K562 (cell line): ENCODE data around the gene SPRED2. TPM values are rescaled to one million over a fixed set of nuclear protein-coding genes. Genes with fewer than 3 reads are reported as not detected.

Experiments used
- ARID1B ChIP-seq: fragments of 450-650 bp; IDR thresholded peaks from 2 replicates; pipeline ENCODE4 v1.6.1; 2016; ENCODE audit warnings: antibody characterized with exemption, mild to moderate bottlenecking, inconsistent platforms
- CBFA2T3 ChIP-seq: fragments of 450-650 bp; IDR thresholded peaks from 2 replicates; pipeline ENCODE4 v1.6.1; 2017
- DIDO1 ChIP-seq: fragments of 450-650 bp; IDR thresholded peaks from 2 replicates; pipeline ENCODE4 v1.6.1; 2016; ENCODE audit warnings: low read depth, missing biosample characterization, missing genetic modification characterization
- ELF1 ChIP-seq: fragments of 200-800 bp; sonication (Bioruptor generic); IDR thresholded peaks from 2 replicates; pipeline ENCODE4 v1.6.1; 2016; ENCODE audit warnings: missing genetic modification characterization, missing compliant biosample characterization
- HCFC1 ChIP-seq: IDR thresholded peaks from 2 replicates; pipeline ENCODE4 v1.6.1; 2012; ENCODE audit warnings: low read depth, low read length, improper control_type of control experiment
- MAFK ChIP-seq: IDR thresholded peaks from 2 replicates; pipeline ENCODE4 v1.6.1; 2011; ENCODE audit warnings: low read length, improper control_type of control experiment
- MITF ChIP-seq: IDR thresholded peaks from 2 replicates; pipeline ENCODE4 v1.6.1; 2014; ENCODE audit warnings: antibody characterized with exemption
- TRIM24 ChIP-seq, 2 experiments: fragments of 450-650 bp; IDR thresholded peaks; 2 replicates each; pipeline ENCODE4 v1.6.1; 2016
- ZNF263 ChIP-seq: sonication (generic); formaldehyde crosslinking; IDR thresholded peaks from 2 replicates; pipeline ENCODE4 v1.8.0; 2022; ENCODE audit warnings: mild to moderate bottlenecking, missing genetic modification reagents, borderline replicate concordance
- ZNF668 ChIP-seq: fragments of 250-450 bp; sonication (Bioruptor Pico); IDR thresholded peaks from 2 replicates; pipeline ENCODE4 v1.8.0; 2022; ENCODE audit warnings: mild to moderate bottlenecking, inconsistent platforms
- polyA plus RNA-seq, 8 experiments: library from polyadenylated mRNA; depleted of rRNA in 4 of 8; stranded (reverse) in 5 of 8; unstranded in 3 of 8; fragments of >200 nt; fragmentation: Nextera tagmentation in 2 of 8; fragmentation: Illumina TruSeq in 1 of 8; extraction: Ambion mirVana in 2 of 8; extraction: Trizol in 1 of 8; gene quantifications; 2 replicates each; pipeline versions ENCODE4 v1.2.1 to v1.2.3, GENCODE V29; 2011 to 2014; ENCODE audit warnings: inconsistent platforms in 1 of 8, missing spikeins in 1 of 8
- total RNA-seq, 7 experiments: library from RNA; depleted of rRNA in 6 of 7; stranded (reverse); fragments of >200 nt in 6 of 7; fragmentation: Illumina TruSeq in 2 of 7; extraction: Trizol in 2 of 7; gene quantifications; 2 replicates each; pipeline versions ENCODE4 v1.2.1 to v1.2.3, GENCODE V29; 2011 to 2021; ENCODE audit warnings: low replicate concordance in 1 of 7
- TF ChIP-seq, protein P1 (sequence below): fragments of 250-450 bp; sonication (Bioruptor Pico); IDR thresholded peaks from 2 replicates; pipeline ENCODE4 v1.8.0; 2022; ENCODE audit warnings: moderate library complexity, mild to moderate bottlenecking, inconsistent platforms
- TF ChIP-seq, protein P2 (sequence below): conservative IDR thresholded peaks from 2 replicates; pipeline ENCODE4 v1.6.1; 2011; ENCODE audit warnings: low read depth, mild to moderate bottlenecking, low read length; ENCODE audit not compliant: control insufficient read depth
- TF ChIP-seq, protein P3 (sequence below), 3 experiments: fragments of 200-800 bp in 1 of 3; fragments of 250-450 bp in 1 of 3; fragments of 450-650 bp in 1 of 3; sonication (Bioruptor Pico) in 1 of 3; sonication (Bioruptor generic) in 1 of 3; formaldehyde crosslinking in 1 of 3; IDR thresholded peaks; 2 replicates each; pipeline versions ENCODE4 v1.6.1 to v1.8.0; 2016 to 2022; ENCODE audit warnings: mild to moderate bottlenecking in 2 of 3, missing genetic modification characterization in 2 of 3, missing compliant biosample characterization in 1 of 3, moderate library complexity in 1 of 3

Gene SPRED2
- total and polyA plus RNA-seq, 9 of the 15 experiments (the other 6 are each of a cell fraction or from before 2014, with no cell fraction given), result 4.6 to 50.8 (median 14.1) TPM

- peak; percentile 48; the same call in 1 of the 2 replicates for TF ChIP-seq ARID1B
- no peak for TF ChIP-seq CBFA2T3
- TF ChIP-seq MITF, result no peak
- no peak for TF ChIP-seq ZNF263 (CRISPR knock-in tag)
- no peak for TF ChIP-seq ZNF668 (CRISPR knock-in tag)
- 0 out of 2 replicates have a peak, but pooled peaks have one; percentile 5 for TF ChIP-seq HCFC1
- no peak for TF ChIP-seq MAFK
- TF ChIP-seq ELF1 (tag), result no peak
- TF ChIP-seq, protein P1, sequence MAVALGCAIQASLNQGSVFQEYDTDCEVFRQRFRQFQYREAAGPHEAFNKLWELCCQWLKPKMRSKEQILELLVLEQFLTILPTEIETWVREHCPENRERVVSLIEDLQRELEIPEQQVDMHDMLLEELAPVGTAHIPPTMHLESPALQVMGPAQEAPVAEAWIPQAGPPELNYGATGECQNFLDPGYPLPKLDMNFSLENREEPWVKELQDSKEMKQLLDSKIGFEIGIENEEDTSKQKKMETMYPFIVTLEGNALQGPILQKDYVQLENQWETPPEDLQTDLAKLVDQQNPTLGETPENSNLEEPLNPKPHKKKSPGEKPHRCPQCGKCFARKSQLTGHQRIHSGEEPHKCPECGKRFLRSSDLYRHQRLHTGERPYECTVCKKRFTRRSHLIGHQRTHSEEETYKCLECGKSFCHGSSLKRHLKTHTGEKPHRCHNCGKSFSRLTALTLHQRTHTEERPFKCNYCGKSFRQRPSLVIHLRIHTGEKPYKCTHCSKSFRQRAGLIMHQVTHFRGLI (CRISPR knock-in tag), result no peak
- TF ChIP-seq, protein P2, sequence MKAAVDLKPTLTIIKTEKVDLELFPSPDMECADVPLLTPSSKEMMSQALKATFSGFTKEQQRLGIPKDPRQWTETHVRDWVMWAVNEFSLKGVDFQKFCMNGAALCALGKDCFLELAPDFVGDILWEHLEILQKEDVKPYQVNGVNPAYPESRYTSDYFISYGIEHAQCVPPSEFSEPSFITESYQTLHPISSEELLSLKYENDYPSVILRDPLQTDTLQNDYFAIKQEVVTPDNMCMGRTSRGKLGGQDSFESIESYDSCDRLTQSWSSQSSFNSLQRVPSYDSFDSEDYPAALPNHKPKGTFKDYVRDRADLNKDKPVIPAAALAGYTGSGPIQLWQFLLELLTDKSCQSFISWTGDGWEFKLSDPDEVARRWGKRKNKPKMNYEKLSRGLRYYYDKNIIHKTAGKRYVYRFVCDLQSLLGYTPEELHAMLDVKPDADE, result peak; percentile 14; the same call in 1 of the 2 replicates
- TF ChIP-seq, protein P3, sequence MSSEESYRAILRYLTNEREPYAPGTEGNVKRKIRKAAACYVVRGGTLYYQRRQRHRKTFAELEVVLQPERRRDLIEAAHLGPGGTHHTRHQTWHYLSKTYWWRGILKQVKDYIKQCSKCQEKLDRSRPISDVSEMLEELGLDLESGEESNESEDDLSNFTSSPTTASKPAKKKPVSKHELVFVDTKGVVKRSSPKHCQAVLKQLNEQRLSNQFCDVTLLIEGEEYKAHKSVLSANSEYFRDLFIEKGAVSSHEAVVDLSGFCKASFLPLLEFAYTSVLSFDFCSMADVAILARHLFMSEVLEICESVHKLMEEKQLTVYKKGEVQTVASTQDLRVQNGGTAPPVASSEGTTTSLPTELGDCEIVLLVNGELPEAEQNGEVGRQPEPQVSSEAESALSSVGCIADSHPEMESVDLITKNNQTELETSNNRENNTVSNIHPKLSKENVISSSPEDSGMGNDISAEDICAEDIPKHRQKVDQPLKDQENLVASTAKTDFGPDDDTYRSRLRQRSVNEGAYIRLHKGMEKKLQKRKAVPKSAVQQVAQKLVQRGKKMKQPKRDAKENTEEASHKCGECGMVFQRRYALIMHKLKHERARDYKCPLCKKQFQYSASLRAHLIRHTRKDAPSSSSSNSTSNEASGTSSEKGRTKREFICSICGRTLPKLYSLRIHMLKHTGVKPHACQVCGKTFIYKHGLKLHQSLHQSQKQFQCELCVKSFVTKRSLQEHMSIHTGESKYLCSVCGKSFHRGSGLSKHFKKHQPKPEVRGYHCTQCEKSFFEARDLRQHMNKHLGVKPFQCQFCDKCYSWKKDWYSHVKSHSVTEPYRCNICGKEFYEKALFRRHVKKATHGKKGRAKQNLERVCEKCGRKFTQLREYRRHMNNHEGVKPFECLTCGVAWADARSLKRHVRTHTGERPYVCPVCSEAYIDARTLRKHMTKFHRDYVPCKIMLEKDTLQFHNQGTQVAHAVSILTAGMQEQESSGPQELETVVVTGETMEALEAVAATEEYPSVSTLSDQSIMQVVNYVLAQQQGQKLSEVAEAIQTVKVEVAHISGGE (CRISPR knock-in tag; IDR thresholded peaks at IDR 0.05), result no peak
- no peak for TF ChIP-seq TRIM24 (IDR thresholded peaks at IDR 0.05)
- TF ChIP-seq DIDO1 (tag), result no peak
Observed at GRCh38 chr2:65430603-65431420, 1.6 kb downstream of the SPRED2 start (continued).
